Neutrophil (primary cell): ENCODE results near the gene NPTN.

ENCODE experiments used
- H3K27ac ChIP-seq: fragments of 200-600 bp; sonication (generic); 2 replicates; pipeline ENCODE4 v1.5.1; 2016; ENCODE audit warnings: mild to moderate bottlenecking, moderate library complexity
- H3K27me3 ChIP-seq: fragments of 200-600 bp; sonication (generic); 2 replicates; pipeline ENCODE4 v1.6.0; 2016; ENCODE audit warnings: mild to moderate bottlenecking
- H3K36me3 ChIP-seq: fragments of 200-600 bp; sonication (generic); 2 replicates; pipeline ENCODE4 v1.5.1; 2017
- H3K4me1 ChIP-seq, 2 experiments: fragments of 200-600 bp in 1 of 2; sonication (generic) in 1 of 2; 1 replicate in 1 of 2; 2 replicates in 1 of 2; pipeline versions ENCODE4 v1.5.1 to v1.6.1; 2013 to 2016; ENCODE audit warnings: low read depth in 1 of 2, low read length in 1 of 2, mild to moderate bottlenecking in 1 of 2, moderate library complexity in 1 of 2; ENCODE audit not compliant: control insufficient read depth in 1 of 2, insufficient read depth in 1 of 2
- H3K4me3 ChIP-seq, 2 experiments: fragments of 200-600 bp in 1 of 2; sonication (generic) in 1 of 2; 1 replicate in 1 of 2; 2 replicates in 1 of 2; pipeline ENCODE4 v1.5.1; 2013 to 2016; ENCODE audit warnings: low read depth in 1 of 2, low read length in 1 of 2, mild to moderate bottlenecking in 1 of 2, moderate library complexity in 1 of 2
- H3K9me3 ChIP-seq: fragments of 200-600 bp; sonication (generic); 2 replicates; pipeline ENCODE4 v1.5.1; 2016
- TF ChIP-seq, protein P1 (sequence below): fragments of 200-600 bp; sonication (generic); IDR thresholded peaks from 2 replicates; pipeline ENCODE4 v1.5.1; 2016; ENCODE audit warnings: antibody characterized with exemption

The NPTN gene

DNA sequence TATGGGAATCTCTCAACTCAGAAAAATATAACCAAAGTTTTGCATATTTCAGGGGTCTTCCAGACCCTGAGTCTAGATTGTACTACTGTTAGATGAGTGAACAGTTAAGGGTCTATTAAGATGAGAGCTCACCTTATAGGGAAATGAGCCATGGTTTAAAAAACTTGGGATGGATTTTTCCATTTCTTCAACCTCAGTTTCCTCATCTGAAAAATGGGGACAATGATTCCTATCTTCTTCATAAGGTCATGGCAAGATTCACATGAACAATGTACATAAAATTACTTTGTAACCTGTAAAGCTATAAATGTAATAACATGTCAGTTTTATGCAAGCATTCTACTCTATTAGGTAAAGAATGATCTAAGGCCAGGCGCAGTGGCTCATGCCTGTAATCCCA lies 28.7 kb downstream of the NPTN start:
- Histone ChIP-seq H3K27ac (no peak overlapping the region), H3K36me3 (peaks cover 5% of the 10 kb centered on the region), H3K4me1 (peaks cover 41 to 52% of the 10 kb centered on the region in 2 experiments), H3K27me3 (no peaks in the 10 kb centered on the region), H3K9me3 (no peaks in the 10 kb centered on the region), H3K4me3 (no peak overlapping the region)
- TF ChIP-seq, protein P1, sequence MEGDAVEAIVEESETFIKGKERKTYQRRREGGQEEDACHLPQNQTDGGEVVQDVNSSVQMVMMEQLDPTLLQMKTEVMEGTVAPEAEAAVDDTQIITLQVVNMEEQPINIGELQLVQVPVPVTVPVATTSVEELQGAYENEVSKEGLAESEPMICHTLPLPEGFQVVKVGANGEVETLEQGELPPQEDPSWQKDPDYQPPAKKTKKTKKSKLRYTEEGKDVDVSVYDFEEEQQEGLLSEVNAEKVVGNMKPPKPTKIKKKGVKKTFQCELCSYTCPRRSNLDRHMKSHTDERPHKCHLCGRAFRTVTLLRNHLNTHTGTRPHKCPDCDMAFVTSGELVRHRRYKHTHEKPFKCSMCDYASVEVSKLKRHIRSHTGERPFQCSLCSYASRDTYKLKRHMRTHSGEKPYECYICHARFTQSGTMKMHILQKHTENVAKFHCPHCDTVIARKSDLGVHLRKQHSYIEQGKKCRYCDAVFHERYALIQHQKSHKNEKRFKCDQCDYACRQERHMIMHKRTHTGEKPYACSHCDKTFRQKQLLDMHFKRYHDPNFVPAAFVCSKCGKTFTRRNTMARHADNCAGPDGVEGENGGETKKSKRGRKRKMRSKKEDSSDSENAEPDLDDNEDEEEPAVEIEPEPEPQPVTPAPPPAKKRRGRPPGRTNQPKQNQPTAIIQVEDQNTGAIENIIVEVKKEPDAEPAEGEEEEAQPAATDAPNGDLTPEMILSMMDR: no peak

DNA sequence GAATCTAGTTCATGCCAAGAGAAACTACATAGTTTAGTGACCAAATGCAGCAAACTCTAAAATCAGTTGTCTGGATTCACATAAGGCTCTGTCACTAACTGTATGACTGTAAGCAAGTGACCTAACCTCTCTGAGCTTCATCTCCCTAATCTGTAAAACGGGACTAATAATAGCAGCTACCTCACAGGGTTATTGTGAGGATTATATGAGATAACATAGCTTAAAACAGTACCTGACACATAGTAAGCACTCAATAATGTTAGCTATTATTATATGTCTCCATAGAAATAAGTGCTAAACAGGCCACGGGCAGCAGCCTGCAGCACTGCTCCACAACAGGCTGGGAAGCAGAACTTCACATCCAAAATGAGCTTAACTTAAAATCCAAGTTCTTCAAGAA lies 30.2 kb downstream of the NPTN start:
- Histone ChIP-seq H3K27me3 (no peaks in the 10 kb centered on the region), H3K36me3 (peaks cover 5% of the 10 kb centered on the region), H3K27ac (peak overlapping the region; percentile 78), H3K4me3 (peak overlapping the region in 1 of 2 experiments; percentile 7), H3K9me3 (no peaks in the 10 kb centered on the region), H3K4me1 (peaks cover 40 to 44% of the 10 kb centered on the region in 2 experiments)
- TF ChIP-seq, protein P1: no peak

DNA sequence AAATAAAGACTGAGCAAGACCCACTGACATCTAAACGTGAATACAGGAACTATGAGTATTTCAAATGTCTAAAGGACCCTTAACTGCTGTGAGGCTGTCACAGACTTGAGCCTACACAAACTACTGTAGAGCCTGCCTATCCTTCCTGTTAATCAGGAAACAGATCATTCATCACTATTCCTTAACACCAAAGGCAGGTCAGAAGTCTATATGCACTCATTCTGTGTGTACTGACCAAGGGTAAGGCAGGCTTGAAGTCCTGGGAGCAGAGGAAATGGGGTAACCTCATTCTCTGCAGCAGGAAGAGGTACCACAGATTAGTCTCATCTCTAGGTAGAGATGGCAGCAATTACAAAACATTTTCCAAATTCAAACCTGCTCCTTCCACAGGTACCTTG lies 30.7 kb downstream of the NPTN start:
- Histone ChIP-seq H3K27me3 (no peaks in the 10 kb centered on the region), H3K4me1 (peaks cover 34 to 39% of the 10 kb centered on the region in 2 experiments), H3K36me3 (peaks cover 5% of the 10 kb centered on the region), H3K9me3 (no peaks in the 10 kb centered on the region), H3K4me3 (peak overlapping the region in 1 of 2 experiments; percentile 7), H3K27ac (peak overlapping the region; percentile 78)
- TF ChIP-seq, protein P1: no peak

DNA sequence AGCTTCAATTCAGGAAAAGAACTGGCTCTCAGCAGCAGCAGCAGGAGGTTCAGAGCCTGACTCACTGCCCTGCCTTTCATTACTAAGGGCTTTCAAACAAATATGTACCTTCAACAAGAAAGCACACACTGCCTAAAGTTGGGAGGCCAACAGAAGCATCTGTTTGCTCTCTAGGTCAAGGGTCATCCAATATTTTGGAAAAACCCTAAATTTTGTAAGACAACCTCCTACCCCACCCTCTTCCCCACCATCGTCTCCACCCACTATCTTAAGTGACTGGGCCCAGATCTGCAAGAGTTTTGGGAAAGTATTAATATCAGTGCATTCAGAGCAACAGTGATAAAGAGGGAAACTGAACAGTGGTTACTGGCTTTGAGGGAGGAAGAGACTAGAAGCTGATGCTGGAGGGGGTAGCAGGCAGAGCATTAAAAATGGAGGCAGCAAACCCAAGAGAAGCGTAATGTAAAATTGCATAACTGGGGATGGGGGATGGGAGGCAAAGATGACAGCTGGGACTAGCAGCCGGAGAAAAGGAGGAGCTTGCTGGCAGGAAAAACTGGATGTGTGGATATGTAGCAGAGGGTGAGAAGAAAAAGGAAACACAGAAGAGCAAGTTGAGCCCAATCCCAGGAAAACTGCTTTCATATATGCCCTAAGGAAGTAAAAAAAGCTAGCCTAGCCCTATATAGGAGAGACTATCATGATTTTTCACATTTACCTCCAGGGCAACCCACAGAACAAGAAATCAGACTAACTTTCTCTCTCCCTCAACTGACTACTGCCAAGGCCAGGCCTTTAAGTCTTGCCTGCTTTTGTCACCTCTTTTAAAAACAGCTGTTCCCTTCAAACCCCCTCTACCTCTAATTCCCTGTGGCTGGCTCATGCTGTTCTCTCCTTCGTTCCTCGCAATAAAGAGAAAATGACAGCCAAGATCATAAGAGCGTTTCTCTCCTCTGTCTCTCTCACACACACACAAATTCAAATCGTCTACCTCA lies 31.4 kb downstream of the NPTN start:
- peak overlapping the region; percentile 78 for H3K27ac ChIP-seq
- no peaks in the 10 kb centered on the region for H3K9me3 ChIP-seq
- no peaks in the 10 kb centered on the region for H3K27me3 ChIP-seq
- peaks cover 27 to 32% of the 10 kb centered on the region in 2 experiments for H3K4me1 ChIP-seq
- H3K4me3 ChIP-seq: peak overlapping the region in 1 of 2 experiments; percentile 5
- peaks cover 5% of the 10 kb centered on the region for H3K36me3 ChIP-seq
- TF ChIP-seq, protein P1: no peak

DNA sequence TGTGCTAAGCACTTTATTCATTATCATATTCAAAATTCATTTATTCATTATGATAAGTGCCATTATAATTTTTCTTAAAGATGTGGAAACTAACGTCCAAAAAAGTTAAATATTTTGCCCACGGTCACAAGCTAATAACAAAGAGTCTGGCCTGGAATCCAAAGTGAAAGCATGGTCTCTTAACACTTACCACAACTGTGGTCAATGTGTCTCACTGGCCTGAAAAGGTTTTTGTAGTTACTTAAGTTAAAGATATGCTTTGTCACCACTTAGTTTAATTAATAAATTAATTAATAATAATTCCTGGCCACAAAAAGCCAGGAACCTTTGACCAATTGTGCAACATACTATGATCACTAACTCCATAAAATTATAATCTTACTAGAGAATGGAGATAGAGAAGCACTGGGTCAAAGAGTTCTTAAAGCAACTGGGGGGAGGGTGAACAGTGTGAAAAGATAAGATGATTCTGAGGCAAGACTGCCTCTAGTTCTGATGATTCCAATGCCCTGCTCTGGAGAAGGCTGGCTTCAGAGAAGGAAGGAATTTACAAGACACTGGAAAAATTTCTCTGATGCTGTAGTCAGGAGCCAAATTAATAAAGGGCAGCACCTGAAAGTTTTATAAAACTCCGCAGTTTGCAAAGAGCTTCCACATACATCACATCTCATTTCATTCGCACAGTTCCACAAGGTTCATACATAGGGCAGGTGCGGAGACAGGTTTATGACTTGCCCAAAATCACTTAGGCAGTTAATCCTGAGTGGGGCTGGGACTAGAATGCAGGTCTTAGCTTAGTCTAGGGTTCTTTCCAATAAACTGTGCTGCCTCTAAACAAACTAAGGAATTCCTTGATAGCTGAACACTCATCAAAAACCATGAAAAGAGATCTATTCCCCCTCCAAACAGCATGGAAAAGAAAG lies 32.5 kb downstream of the NPTN start:
- Histone ChIP-seq H3K27me3 (no peaks in the 10 kb centered on the region), H3K9me3 (no peaks in the 10 kb centered on the region), H3K4me1 (peaks cover 26 to 30% of the 10 kb centered on the region in 2 experiments), H3K4me3 (no peak overlapping the region), H3K36me3 (peaks cover 5% of the 10 kb centered on the region), H3K27ac (no peak overlapping the region)
- TF ChIP-seq, protein P1: no peak
